GM21786 (cell line): ENCODE results near the gene BMPR1B.

Experiments used
- ATAC-seq: cut with Tn5 transposase; IDR thresholded peaks from one replicate; pipeline ENCODE4 v1.9.1; 2021; ENCODE audit not compliant: unreplicated experiment

BMPR1B gene

DNA sequence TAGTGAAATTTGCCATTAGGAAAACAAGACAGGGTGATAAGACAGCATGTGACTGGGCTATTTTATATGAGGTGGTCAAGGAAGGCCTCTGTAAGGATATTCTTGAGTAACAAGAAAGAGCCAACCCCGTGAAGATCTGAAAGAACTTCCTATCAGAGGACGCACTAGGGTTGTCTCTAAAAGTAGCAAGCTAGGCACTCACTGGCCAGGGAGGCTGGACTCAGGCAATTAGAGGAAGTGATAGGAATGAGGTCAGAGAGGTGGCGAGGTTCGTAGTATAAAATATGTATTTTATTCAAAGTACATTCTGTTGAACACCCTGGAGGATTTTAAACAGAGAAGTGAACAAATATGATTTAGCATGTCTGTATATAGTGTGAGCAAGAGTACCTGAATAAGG, 4.6 kb downstream of the BMPR1B start:
- no peak for ATAC-seq

DNA sequence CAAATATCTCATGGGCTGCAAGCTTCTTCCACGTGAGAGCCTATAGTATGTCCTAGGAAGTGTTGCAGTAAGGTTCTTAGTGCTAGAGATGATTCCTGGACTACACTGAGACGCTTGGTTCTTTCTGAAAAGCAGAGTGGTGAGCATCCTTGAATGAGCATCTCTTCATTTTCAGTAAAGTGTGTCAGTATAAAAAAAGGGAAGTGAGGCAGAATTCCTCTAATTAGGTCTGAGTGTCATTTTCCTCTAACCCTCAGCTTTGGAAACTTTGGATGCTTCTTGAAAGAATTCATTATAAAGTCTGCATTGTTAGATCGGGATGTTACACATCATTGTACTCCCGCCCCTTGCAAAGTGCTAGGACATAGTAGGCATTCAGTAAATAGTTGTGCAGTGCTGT, 5.2 kb downstream of the BMPR1B start:
- ATAC-seq: no peak

DNA sequence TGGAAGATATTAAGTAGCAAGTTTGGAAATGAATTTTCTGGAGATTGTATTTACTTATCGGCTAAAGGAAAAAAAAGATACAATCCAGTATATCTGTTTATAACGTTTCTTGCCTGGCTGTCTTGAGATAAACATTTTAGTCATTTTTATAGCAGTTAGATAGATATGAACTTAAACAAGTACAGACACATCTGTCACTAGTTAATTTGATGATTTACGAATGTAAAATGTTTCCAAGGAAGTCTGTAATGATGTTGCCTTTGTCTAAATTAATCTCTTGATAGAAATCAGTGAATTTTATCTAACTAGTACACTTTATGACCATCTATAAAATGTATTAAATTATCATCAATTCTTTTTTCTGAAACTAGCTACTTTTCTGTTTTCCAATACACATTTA, 5.7 kb downstream of the BMPR1B start:
- no peak for ATAC-seq

DNA sequence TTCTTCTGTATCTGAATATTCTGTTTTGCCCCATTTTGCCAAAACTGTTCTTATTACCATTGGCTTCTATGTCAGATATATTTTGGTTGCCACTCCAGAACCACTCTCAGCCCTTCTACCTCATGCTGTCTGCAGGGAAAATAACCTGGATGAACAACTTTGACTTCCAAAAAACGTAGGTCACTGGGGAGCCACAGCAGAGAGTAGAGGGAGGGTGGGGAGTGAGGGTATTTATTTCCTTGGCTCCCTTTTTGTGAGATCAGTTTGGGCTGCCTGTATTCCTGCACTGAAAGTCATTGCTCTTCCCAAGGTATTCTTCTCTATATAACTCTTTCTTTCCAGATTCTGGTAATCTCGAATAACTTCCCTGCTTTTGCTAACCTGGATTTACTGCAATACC, 6.3 kb downstream of the BMPR1B start:
- no peak for ATAC-seq

DNA sequence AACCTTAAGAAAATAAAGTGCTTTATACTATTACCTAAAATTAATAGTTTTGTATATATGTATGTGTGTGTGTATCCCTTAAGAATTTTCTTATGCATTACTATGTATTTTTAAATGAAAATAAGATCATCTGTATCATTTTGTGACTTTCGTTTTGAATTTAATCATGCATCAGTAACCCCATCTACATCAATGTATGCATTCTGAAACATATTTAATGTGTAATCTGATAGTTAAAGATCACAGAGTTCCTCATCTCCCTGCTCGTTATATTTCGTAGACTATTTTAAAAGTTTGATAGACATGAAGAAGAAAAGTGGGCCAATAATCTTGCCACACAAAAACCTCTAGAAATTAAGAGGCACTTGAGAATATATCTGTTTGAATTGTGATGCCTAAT, 7.4 kb downstream of the BMPR1B start:
- ATAC-seq: no peak

DNA sequence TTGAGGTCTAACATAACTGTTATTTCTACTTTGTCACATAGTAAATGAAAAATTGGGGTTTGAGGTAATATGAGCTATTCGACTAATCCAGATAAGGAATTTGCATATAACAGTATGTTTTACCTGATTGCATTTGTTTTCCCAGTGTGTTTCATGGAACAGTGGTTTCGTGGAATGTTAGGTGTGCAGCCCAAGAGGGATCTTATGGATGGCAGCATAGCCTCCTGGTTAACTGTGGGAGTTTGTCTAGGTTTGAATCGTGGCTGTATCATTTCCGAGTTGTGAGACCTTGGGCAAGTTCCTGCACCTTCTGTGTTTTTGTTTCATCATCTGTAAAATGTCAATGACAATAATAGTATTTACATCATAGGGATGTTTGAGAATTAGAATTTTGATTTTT, 7.9 kb downstream of the BMPR1B start:
- ATAC-seq: no peak

DNA sequence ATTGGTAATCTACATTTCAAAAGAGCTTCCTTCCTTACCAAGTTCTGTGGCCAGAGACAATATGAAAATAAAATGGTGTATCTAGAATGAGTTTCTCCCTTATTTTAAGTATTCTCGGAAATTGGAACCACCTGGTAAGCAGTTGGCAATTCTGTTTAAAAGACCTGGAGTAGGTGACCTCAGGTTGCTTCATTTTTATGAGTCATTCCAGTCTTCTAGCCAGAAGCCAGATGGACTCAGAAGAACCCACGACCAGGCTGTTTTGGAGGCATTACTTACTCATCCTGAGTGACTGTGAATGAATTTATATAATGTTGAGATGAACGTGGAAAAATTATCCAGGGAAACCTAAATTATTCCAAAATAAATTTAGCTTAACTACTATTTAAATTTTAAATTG, 9.1 kb downstream of the BMPR1B start:
- ATAC-seq: no peak

DNA sequence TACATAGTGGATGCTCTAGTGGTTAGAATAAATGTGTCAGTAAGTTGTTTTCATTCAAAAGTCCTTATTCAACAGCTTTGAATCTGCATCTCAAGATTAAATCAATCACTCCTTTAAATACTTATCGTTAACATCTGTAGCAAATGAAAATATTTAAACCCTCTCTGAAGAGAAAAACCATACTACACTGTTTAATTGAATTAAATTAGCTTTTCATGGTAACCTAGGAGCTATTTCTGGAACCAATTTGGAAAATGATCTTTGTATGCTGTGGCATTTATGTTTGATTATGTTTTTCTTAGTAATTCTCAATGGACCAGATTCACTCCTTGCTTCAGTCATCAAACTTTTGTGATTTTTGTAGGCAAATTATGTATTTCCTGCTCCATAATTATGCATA, 9.7 kb downstream of the BMPR1B start:
- no peak for ATAC-seq

DNA sequence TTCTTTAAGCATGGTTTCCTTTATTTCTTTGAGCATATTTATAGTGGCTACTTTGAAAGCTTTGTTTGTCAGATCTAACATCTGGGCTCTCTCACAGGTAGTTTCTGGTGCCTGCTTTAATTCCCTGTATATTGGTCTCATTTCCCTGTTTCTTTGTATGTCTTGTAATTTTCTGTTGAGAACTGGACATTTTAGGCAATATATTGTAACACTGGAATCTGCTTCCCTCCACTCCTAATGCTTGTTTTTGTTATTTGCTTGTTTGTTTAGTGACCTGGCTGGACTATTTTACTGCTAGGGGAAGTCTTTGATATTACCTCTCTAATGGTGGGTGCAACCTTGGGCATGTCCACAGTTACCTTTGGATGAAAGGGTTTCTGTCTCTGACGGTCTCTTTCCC, 25.0 kb downstream of the BMPR1B start:
- no peak for ATAC-seq

DNA sequence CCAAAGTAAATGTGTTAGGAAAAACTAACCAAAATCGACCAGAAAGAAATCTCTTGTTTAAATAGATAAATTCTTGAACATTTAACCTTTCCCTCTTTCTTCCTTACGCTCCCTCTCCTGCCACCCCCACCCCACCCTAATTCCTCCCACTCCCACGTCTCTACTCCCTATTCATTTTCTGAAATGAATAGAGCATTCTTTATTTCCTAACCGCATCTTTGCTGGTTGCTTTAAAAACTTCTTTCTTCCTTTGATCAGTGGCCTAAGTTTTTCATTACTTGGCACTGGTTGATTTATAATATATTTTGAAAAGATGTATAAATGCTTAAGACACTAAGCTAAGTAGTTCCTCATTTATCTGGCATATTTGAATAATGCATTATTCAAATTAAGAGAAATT, 33.9 kb downstream of the BMPR1B start:
- no peak for ATAC-seq

DNA sequence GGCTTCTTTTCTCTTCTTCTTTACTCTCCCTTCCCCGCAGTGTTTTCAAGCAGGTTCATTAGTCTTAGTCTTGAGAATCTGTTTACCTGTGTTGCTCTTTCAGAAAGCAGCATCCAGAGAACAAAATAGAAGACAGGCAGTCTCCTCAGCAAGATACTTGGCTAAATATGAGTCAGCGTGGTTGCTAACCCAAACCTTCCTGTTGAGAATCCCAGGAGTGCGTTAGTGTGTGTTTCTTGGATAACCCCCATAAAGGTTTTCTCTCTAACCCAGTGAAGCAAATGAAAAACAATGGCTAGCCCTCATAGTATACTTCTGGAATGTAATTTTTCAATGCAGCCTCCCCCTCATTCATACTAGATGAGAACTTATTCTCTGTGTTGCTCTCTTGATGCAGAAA, 41.1 kb downstream of the BMPR1B start:
- no peak for ATAC-seq

DNA sequence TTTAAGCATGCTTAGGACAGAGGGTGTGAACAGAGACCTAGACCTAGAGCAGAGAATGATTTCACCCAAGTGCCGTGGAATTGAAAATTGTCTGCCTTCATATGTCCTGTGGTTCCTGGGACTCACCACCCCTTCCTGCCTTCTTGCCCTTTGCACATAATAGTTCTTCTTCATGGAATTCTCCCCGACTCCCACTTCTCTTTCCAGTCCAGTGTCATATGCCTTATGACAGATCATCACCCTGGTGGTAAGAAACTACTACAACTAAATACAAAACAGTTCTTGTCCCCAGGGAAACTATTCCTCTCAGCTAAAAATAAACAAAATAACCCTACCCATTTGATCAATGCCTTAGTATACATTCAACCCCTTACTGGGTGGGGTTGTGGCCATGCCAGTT, 43.3 kb downstream of the BMPR1B start:
- no peak for ATAC-seq

DNA sequence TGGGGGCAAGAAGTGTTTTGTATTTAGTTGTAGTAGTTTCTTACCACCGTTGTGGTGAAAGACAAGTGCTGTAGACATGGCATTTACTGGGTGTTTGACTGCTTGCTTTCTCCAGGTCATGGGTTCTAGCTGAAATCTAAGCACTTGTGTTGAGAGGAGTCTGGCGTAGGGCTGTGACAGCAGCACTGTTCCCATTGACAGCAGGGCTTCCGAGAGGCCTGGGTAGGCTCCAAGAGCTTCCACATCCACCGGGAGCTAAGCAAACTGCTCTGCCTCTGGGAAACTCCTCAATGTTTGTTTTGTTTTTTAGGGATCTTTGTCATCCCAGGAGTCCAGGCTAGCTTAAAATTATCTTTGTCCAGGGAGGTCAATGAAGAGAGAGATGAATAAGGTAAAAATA, 44.3 kb downstream of the BMPR1B start:
- no peak for ATAC-seq

DNA sequence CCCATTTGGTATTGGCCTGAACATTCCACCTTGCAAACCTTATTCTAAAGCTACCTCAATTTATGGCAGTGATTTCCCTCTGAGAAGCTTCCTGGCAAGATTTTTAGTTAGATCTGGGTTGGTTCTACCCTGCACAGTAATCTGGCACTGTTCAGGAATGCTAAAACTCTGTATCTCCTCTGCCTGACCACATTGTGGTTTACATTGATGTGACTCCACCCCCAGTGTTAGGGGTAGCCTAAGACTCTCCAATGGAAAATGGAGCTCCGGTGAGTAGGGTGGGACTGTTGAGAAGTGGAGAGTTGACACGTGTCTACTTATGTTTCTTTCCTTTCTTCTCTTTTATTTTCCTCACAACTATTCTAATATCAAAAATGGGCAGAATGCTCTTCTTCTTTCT, 45.4 kb downstream of the BMPR1B start:
- no peak for ATAC-seq

DNA sequence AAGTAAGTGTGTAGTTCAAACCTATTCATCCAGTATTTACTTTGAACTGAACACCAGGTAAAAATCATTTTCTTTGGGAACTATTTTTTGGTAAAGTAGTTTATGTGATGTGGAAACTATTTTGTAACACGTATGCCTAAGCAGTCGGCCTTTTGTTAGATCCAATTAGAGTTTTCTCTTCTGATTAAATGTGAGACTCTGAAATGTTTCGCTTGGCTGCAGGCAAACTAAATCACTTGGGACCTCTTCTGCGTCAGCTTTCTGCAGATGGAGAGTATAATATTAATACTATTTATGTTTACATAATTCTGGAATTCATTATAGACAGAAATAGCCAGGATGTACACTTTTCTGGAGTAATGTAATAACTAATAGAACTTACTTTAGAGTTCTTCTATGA, 46.9 kb downstream of the BMPR1B start:
- ATAC-seq: no peak

DNA sequence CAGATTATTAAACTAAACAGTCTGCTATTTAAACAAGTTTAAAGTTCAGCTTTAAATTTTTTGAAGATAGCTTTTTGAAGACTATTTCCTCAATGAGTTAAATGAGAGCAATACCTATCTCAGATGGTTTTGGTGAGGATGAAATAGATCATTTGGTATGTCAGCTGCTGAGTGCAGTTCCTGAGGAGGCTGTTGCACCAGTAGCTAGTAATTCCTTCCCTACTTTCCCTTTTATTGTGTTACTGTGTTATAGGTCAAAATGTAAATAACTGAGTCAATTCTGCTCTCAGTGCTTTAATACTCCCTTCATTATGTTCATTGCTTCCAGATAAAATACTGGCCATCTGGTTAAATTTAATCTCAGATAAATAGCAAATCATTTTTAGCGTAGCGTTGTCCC, 48.6 kb downstream of the BMPR1B start:
- no peak for ATAC-seq

DNA sequence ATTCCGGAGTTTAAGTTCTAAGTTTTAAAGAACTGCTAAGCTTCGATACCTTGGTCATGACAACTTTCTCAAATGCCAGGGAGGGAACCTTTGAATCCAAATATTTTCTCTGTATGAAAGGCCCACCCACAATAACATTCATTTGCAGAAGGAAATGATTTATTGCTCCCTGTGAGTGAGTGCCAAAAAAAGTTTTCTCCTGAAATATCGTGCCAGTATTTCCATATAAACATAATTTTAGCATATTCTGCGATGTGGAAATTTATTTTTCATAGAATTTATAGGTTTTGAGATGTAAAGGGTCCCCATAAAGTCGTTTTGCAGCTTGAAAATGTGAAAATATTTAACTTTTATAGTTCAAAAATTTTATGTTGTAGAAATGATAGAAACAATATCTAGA, 53.9 kb downstream of the BMPR1B start:
- ATAC-seq: no peak

DNA sequence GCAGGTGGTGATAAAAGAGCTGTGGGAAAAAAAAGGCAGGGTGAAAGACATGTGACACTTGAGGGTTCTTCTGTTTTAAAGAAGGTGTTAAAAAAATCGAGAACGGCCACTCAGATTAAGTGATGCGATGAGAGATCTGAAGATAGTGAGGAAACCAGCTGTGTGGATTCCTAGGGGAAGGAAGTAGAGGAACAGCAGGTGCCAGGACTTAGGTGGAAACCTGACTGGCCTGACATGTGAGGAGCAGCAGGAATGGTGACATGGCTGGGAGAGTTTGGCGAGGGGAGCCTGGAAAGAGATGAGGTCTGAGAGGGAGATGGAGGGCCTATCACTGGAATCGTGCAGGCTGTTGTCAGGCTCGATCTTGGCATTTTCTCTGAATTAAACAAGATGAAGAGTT, 55.5 kb downstream of the BMPR1B start:
- no peak for ATAC-seq

DNA sequence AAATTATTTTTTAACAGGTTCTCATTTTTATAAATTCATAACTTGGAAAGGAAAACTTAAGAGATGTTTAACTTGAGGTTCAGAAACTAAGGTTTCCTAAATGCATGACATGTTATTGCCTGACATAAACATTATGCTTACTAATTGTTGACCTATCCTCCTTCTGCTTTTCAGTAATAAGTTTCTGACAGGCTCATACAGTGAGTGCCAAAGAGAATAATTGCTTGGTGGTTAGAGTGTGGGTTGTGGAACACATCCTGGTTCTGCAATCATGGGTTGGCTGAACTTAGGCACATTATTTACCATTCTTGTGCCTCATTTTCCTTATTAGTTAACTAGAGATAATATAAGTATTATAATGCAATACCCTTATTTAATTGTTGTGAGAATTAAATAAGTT, 56.5 kb downstream of the BMPR1B start:
- ATAC-seq: no peak

DNA sequence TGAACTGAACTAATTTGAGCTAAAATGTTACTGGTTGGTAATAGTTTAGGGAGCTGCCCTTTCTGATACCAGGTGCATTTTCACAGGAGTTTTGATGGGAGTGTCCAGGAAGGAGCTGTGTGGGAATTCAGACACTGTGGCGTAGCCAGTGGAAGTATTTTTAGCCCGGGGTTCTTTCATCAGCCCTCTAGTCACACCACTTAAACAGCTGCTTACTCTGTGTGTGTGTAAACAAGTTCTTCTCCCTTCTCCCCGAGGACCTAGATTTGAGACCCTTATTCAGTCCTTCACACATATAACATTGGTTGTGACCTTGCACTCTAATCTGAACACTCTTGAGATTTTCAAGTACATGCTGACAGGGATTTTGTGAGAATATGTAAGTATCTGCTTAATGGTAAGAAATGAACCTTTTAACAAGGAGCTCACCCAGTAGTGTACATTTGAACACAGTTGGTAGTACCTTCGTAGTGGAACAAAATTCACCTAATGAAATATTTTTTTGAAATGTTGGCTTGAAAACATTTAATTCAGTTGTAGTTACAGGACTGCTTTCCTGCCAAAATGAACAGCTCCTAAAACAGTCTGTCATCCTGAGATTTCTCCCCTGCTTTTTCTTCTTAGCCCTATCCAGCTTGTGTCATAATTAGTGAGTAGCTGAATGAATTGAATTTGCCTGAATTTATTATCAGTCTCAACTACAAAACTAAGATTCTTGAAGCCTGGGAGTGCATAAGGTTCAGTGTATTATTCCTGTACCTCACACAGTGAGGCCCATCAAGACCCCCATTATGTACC, 61.8 kb downstream of the BMPR1B start:
- ATAC-seq: no peak

DNA sequence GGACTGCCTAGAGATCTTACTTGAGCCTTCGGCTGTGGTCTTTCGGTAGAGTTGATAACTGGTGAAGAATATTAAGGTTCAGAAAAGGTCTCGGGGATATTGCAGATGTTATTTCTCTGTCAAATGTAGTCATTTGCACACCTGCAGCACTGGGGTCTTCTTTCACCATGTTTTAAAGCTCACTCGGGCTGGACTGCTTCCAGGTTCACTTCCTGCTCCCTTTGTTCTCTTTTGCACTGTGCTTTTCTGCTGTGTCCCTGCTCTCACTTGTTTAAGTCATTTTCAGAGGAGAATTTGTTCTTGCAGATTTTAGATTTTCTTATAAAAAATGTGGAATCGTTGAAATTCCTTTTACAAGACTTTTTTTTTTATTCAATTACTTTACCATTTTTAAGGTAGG, 68.5 kb downstream of the BMPR1B start:
- ATAC-seq: no peak

DNA sequence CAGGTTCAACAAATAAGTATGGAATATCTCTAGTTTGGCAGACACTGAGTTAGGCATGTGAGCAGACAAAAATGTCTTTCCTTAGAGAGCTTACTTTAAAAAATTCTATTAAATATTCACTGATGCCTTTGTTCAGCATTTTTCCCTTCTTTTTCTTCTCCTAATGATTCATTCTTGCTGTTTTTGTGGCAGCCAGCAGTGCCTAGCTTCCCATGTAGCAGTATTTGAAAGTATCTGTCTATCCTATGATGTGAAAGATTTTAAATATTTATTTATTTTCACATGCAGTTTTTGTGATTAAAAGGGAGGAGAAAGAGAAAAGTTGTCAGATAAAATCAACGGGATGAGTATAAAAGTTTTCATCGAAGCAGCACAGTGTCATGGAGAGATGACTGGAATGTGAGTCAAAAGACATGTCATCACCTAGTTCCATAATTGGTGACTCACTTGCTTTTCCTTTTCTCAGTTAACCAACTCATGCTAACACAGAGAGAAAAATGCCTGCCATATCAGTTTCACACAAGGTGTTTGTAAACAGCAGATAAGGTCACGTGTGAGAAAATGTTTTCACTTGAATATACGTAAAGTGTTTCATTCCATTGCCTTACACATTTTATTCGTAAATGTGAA, 69.8 kb downstream of the BMPR1B start:
- no peak for ATAC-seq

DNA sequence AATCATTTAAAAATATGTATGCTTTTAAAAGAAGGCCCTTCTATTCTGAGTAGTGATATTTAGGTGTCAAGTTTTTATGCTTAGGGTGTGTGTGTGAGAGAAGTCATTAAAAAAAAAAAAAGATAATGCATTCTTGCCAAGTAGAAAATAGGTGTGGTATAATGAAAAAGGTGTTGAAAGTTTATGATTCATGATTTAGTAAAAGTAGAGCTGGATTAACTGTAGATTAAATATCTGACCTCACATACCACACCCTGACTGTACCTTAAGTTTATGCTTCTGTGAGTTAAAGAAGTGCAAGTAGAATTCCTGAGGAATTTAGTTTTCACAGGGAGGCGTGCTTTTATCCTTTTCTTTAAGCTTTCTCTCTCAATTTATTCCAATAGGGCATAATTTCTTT, 71.1 kb downstream of the BMPR1B start:
- ATAC-seq: no peak
